IMR-90 (cell line): Measurements from ENCODE around the gene NARF.

ENCODE experiments used
- CEBPB ChIP-seq: IDR thresholded peaks from 2 replicates; pipeline ENCODE4 v1.6.1; 2012; ENCODE audit warnings: low read depth, low read length, improper control_type of control experiment
- CTCF ChIP-seq: conservative IDR thresholded peaks from 2 replicates; pipeline ENCODE4 v1.5.1; 2012; ENCODE audit warnings: mild to moderate bottlenecking, low read depth, low read length, improper control_type of control experiment
- ELK1 ChIP-seq: fragments of 150-350 bp; IDR thresholded peaks from 2 replicates; pipeline ENCODE4 v1.6.1; 2016; ENCODE audit warnings: low read depth, mild to moderate bottlenecking, low read length, moderate library complexity, borderline replicate concordance
- MXI1 ChIP-seq: IDR thresholded peaks from 2 replicates; pipeline ENCODE4 v1.6.1; 2012; ENCODE audit warnings: low read depth, mild to moderate bottlenecking, low read length, moderate library complexity, borderline replicate concordance
- POLR2A ChIP-seq: IDR thresholded peaks from 2 replicates; pipeline ENCODE4 v1.6.1; 2012; ENCODE audit warnings: mild to moderate bottlenecking, low read depth, low read length
- RAD21 ChIP-seq: IDR thresholded peaks from 2 replicates; pipeline ENCODE4 v1.6.1; 2012; ENCODE audit warnings: low read length, improper control_type of control experiment
- RCOR1 ChIP-seq: IDR thresholded peaks from 2 replicates; pipeline ENCODE4 v1.6.1; 2012; ENCODE audit warnings: mild to moderate bottlenecking, low read length, improper control_type of control experiment; ENCODE audit not compliant: insufficient replicate concordance
- RFX5 ChIP-seq: IDR thresholded peaks from 2 replicates; pipeline ENCODE4 v1.8.0; 2012; ENCODE audit warnings: low read depth, mild to moderate bottlenecking, low read length, moderate library complexity
- TF ChIP-seq, protein P1 (sequence below): fragments of 150-350 bp; IDR thresholded peaks from 2 replicates; pipeline ENCODE4 v1.6.1; 2017; ENCODE audit warnings: mild to moderate bottlenecking, antibody characterized with exemption, low read length, low read depth

DNA sequence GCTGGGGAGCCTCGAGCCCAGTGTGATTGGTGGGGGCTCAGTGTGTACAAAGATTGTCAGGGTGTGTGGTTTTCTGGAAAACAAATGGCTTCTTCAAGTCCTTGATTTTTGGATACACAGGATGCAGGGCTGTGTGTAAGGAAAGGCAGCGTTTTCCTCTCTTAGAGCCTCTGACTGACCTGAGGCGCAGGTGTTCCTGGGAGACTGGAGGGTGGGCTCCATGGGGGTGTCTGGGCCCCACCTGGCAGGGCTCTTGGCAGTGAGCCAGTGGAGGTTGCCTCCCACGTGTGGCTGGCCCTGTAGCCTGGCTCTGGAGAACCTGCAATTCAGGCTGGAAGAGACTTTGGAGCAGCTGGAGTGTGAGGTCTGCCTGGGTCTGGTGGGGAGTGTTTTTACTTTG is 66.0 kb downstream of the NARF start:
- TF ChIP-seq CTCF (no peak), RCOR1 (no peak), POLR2A (no peak), RFX5 (no peak), RAD21 (no peak), CEBPB (no peak), ELK1 (no peak), MXI1 (no peak)
- TF ChIP-seq, protein P1, sequence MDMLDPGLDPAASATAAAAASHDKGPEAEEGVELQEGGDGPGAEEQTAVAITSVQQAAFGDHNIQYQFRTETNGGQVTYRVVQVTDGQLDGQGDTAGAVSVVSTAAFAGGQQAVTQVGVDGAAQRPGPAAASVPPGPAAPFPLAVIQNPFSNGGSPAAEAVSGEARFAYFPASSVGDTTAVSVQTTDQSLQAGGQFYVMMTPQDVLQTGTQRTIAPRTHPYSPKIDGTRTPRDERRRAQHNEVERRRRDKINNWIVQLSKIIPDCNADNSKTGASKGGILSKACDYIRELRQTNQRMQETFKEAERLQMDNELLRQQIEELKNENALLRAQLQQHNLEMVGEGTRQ, result no peak
